ENCODE measurements around the gene LYST.
"Not testable (repeated sequence)": the region's sequence is repeated elsewhere in the genome, so short reads cannot be mapped to it uniquely, and the experiment has no call there.

Gene LYST

DNA sequence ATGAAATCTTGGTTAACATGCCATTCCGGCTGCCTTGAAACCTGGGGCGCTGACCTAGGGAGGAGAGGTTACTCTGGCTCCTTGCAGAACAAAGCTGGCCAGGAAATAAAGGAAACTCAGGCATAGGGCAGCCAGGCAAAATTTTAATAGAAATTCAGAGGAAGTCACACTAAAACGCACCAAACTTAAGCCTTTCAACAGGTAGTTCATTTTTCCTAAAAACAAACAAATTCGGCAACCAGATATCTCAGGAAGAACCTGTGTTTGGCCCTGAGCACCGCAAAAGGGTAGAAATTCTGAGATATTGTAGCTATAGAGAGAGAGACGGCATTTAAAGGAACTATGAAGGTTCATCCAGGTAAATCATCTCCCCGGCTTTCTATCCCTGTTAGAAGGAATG lies 13.1 kb downstream of the LYST start:
- TF ChIP-seq CTCF (conservative IDR thresholded peaks at IDR 0.05; ENCODE audit: control insufficient read depth, insufficient read depth, low read depth, low read length) = no peak
- H3K4me3 ChIP-seq (ENCODE audit: control insufficient read depth, low read depth, low read length) = no peak overlapping the region
- DNase-seq (ENCODE audit: low read depth) = no peak

DNA sequence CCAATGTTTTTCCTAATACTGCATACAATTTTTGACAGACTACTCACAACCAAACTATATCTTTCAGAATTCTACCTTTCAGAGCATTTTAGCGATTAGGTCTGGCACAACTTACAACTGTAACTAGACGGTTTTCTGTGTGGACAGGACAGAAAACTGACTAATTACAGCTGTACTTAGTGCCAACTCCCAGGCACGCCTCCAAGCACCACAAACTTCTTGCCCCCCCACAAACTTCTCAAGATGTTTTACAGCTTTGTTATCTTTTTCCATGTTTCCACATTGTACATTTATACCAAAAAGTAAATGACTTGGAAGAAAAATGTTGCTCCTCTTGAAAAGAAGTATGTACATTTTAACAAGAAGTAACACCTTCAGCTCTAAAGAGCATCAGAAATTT lies 13.8 kb downstream of the LYST start:
- DNase-seq (ENCODE audit: low read depth) = peak; percentile 42
- TF ChIP-seq CTCF (conservative IDR thresholded peaks at IDR 0.05; ENCODE audit: control insufficient read depth, insufficient read depth, low read depth, low read length) = no peak

DNA sequence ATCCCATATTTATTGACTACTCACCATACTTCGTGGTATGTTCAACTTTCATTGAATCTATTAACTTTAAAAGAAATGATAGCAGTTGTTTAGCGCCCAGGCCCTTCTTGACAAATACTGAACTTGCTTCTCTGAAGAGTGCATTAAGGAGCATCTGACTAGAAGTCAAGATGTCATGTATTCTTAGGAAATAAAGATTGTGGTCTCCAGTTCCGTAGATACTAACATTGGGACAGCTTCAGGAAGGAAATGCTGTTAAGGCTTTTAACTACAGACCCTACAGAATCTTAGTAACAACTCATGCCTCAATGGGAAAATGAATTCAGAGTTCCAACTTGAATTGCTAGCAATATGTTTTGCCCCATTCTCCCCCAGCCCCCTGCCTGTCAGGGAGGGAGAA lies 14.8 kb downstream of the LYST start:
- no peak for TF ChIP-seq CTCF (conservative IDR thresholded peaks at IDR 0.05; ENCODE audit: control insufficient read depth, insufficient read depth, low read depth, low read length)
- DNase-seq (ENCODE audit: low read depth) = no peak
- no peak overlapping the region for H3K4me3 ChIP-seq (ENCODE audit: control insufficient read depth, low read depth, low read length)

More for the DNA sequence above, 13.8 kb downstream of the LYST start:
- no peak overlapping the region for H3K4me3 ChIP-seq (ENCODE audit: control insufficient read depth, low read depth, low read length)

DNA sequence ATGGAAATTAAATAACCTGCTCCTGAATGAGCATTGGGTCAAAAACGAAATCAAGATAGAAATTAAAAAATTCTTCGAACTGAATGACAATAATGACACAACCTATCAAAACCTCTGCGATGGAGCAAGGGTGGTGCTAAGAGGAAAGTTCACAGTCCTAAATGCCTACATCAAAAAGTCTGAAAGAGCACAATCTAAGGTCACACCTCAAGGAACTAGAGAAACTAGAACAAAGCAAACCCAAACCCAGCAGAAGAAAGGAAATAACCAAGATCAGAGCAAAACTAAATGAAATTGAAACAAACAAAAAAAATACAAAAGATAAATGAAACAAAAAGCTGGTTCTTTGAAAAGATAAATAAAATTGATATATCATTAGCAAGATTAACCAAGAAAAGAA lies 18.5 kb downstream of the LYST start:
- not testable (repeated sequence) for DNase-seq (ENCODE audit: low read depth); H3K4me3 ChIP-seq (ENCODE audit: control insufficient read depth, low read depth, low read length)

DNA sequence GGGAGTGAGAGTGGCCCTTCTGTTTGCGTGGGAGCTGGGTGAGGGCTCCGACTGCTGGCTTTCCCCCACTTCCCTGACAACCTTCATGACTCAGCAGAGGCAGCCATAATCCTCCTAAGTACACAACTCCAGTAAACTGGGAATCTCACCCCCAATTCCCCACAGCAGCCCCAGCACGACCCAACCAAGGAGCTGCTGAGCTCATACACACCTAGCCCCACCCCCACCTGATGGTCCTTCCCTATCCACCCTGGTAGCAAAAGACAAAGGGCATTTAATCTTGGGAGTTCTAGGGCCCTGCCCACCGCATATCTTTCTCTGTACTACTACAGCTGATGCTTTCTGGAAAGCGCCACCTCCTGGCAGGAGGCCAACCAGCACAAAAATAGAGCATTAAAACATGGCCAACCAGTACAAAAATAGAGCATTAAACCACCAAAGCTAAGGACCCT lies 21.0 kb downstream of the LYST start:
- not testable (repeated sequence) for DNase-seq (ENCODE audit: low read depth); H3K4me3 ChIP-seq (ENCODE audit: control insufficient read depth, low read depth, low read length)

GRCh38 chr1:235844776-235845175 lies 21.9 kb downstream of the LYST start:
- DNase-seq (ENCODE audit: low read depth) = no peak
- no peak for TF ChIP-seq CTCF (conservative IDR thresholded peaks at IDR 0.05; ENCODE audit: control insufficient read depth, insufficient read depth, low read depth, low read length)
- H3K4me3 ChIP-seq (ENCODE audit: control insufficient read depth, low read depth, low read length) = no peak overlapping the region

GRCh38 chr1:235843461-235843961 lies 23.2 kb downstream of the LYST start:
- no peak overlapping the region for H3K4me3 ChIP-seq (ENCODE audit: control insufficient read depth, low read depth, low read length)
- TF ChIP-seq CTCF (conservative IDR thresholded peaks at IDR 0.05; ENCODE audit: control insufficient read depth, insufficient read depth, low read depth, low read length) = peak; percentile 71
- DNase-seq (ENCODE audit: low read depth) = peak; percentile 61

GRCh38 chr1:235841938-235842545 lies 24.7 kb downstream of the LYST start:
- TF ChIP-seq CTCF (conservative IDR thresholded peaks at IDR 0.05; ENCODE audit: control insufficient read depth, insufficient read depth, low read depth, low read length) = no peak
- no peak for DNase-seq (ENCODE audit: low read depth)

More at GRCh38 chr1:235841938-235842545, 24.7 kb downstream of the LYST start:
- H3K4me3 ChIP-seq (ENCODE audit: control insufficient read depth, low read depth, low read length) = no peak overlapping the region

All from fibroblast of mammary gland (primary cell).